ENCODE measurements around the gene CTU2. TPM values are rescaled to one million over a fixed set of nuclear protein-coding genes. Genes with fewer than 3 reads are reported as not detected.
A peak's percentile ranks its signal among the peaks of the same experiment; 100 is the strongest.

The CTU2 gene
- polyA plus RNA-seq, 12 donors, result 8.5 to 13.1 (median 10.1) TPM; not detected in 2

DNA sequence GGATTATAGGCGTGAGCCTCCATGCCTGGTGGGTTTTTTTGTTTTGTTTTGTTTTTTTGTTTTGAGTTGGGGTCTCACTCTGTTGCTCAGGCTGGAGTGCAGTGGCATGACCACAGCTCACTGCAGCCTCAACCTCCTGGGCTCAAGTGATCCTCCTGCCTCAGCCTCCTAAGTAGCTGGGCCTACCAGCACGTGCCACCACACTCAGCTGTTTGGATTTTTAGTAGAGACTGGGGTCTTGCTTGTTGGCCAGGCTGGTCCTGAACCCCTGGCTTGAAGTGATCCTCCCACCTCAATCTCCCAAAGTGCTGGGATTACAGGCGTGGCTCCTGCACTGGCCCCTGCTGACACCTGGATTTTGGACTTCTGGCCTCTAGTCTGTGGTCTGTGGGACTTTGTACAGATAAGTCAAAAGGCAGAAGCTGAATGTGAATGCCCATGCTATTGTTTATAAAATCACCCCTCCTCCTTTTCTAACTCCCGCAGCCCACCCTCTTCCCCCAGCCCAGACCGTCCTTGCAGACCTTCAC, 25.7 kb upstream of the CTU2 start:
- no peak for DNase-seq

DNA sequence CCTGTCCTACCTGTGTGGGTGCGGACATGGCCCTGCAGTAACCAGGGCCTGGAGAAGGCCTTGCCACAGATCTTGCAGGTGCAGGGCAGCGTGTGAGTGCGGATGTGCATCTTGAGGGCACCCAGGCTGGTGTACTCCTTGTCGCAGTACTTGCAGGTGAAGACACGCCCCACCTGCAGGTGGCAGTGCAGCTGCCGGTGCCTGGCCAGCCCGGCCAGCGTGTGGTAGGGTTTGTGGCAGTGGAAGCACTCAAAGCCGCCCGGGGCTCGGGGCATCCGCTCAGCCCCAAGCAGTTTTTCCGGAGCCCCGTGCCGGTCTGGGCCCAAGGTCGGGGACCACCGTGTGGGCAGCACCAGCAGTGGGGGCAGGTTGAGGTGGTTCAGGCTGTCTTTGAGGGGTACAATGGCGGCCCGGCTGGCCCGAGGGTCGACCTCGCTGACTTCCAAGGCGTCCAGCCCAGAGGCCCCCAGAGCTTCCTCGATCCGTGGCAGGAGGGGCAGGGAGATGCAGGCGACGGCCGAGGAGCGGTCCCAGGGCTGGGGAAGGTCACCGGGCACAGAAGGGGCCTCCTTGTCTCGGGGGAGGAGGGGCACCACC, 25.1 kb upstream of the CTU2 start:
- no peak for DNase-seq

DNA sequence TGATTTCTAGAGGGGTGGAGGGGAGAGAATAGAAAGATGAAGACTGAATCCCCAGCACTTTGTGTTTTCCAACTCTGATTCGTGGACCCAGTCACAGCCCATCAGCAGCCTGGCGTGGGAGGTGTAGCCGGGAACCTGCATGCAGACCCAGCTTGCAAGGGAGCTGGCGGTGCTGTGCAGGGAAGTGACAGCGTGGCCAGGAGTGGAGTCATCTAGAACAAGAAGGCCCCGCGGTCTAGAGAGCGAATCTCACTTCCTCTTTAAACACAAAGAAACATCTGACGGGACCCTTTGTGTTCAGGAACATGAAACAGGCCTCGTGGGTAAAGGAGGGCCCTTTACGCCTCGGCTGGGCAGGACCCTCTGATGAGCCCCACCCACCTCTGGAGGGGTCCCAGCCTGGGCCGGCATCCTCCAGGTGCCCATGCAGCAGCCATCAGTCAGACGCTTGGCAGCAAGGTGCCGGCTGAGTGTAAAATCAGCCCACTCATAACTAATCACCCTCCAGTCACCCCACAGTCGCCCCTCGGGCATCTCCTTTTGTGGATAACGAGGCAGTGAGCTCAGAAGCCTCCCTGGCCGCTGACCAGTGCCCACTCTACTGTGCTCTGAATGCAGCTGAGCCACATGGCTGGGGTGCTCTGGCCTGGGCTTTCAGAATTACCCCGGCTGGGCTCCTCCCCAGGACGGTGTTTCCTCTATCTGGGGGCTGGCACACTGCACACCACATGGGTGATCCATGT, 24.4 kb upstream of the CTU2 start:
- no peak for DNase-seq

DNA sequence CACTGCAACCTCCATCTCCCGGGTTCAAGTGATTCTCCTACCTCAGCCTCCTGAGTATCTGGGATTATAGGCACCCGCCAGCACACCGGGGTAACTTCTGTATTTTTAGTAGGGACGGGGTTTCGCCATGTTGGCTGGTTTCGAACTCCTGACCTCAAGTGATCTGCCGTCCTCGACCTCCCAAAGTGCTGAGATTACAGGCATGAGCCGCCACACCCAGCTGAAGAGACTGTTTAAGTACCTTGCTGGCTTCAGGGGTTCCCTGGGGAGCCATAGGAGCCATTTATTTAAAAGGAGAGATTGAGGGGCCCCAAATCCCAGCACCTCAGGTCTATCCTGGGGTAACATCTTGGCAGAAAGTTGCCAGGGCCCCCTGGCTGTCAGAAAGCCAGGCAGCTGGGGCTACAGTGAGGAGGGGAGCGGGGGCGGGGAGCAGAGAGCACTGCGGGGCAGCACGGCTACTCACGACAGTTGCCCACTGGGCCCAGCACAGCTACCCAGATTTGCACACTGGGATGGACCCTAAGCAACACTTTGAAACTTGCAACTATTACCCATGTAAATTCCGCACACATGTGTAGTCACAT, 21.6 kb upstream of the CTU2 start:
- no peak for DNase-seq

DNA sequence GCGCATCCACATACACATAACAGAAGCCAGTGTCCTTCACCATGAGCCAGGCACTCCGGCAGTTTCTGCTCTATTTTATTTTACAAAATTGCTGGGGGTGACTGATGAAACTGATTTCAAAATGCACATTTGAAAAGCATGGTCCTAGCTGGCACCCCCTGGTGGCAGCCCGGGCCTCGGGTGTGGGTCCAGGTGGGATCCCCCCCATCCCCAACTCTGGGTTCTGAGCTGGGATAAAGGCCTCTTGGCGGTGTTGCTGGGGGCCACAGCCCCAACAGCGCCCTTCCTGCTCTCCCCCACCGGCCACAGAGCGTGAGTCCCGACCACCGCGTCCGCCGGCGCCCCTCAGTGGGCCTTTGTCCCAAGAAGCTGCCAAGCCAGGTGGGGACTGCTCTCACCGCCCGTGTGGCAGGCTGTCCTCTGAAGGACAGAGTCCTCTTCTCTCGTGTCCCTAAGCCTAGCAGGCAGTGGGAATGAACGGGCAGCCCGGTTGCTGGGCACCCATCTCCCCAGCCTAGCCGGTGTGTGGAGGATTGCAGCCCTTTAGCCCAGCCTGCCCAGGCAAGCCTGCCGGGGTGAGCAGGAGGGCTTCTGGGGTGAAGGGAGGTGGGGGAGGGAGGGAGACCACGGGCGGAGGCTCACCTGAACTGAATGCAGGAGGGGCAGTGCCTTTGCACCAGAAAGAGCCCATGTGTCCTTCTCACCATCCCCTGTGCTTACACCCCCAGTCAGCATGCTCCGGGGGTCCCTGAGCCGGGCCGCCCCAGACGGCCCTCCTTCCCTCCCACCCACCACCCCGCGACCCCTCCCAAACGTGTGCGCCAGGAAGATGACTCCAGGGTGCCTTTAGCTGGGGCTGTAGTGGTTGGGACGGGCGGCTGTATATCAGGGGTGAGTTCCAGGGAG, 20.9 kb upstream of the CTU2 start:
- DNase-seq, result no peak

DNA sequence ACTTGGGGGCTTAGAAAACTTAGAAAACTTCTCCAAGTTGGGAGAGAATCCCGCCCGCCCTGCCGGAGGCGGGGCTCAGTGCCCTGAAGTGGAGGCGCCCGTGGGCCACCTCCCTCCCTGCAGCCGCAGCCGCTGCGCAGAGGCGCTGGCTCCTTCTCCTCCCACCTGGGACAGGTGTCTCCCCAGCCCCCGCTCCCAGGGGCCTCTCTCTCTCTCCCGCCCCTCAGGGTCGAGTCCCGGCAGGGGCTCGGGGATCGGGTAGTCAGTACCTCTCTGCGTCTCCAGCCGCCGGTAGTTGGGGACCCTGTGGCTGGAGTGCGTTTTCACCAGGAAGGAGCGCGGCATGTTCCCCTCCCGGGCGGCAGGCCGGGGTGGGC, 20.3 kb upstream of the CTU2 start:
- no peak for DNase-seq

DNA sequence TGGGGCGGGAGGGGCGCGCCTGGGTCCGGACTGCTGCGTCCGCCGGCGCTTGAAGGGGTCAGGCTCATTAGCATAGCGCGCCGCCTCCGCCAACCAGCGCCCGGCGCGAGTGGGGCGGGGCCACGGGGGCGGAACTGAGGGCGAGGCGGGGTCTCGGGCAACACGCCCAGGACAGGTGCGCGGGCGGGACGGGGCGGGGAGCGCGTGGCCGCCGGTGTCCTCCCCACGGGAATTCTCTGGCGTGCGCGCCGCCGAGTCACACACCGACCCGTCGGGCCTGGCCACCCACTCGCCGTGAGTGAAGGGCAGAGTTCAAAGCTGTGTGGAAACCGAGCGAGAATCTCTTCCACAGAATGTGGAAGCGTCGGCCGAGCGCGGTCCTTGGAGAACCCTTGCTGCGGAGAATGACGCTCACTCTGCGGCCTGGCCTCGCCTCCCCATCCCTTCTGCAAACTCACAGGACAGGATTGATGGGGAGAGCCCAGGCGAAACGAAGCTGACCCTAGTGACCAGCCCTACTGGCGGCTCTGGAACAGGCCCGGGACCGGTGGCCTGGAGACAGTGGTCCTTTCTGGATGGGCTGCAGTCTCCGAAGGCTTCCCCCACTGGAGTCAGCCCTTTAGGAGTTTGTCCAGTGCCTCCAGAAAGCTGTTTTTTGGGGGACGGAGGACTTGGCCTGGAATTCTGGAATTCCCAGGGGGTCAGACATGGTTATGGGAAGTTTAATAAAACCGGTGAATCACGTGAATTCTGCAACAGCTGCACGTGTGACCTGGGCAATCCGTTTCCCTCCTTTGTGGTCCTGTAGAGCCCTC, 19.7 kb upstream of the CTU2 start, which contains the start of gene SNAI3:
Gene SNAI3, minus strand, starts transcription at position 69 of the 815 bp plus-strand sequence. CDS start 101 bp downstream, outside the sequence.
- DNase-seq, result peak; percentile 54

DNA sequence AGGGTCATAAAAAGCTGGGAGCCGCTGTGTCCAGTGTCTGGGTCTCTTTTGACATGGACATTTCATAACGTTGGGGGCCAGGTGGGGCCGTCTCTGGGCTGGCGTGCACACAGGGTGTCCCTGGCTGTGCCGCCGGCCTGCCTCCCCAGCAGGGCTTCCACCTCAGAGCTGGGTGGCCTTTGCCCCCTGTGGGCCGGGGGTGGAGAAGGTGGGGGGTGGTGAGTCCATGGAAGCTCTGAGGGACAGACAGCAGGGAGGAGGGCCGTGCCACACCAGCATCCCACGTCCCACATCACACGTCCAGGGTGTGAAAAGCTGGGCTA, 19.1 kb upstream of the CTU2 start:
- no peak for DNase-seq

DNA sequence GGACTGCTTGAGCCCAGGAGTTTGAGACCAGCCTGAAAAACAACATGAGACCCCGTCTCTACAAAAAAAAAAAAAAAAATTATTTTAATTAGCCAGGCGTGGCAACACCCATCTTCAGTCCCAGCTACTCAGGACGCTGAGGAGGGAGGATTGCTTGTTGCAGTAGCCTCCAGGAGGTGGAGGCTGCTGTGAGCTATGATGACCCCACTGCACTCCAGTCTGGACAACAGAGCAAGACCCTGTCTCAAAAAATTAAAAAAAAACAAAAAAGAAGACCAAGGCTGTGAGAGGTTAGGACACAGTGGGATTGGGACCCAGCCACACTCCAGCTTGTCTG, 18.7 kb upstream of the CTU2 start:
- no peak for DNase-seq

DNA sequence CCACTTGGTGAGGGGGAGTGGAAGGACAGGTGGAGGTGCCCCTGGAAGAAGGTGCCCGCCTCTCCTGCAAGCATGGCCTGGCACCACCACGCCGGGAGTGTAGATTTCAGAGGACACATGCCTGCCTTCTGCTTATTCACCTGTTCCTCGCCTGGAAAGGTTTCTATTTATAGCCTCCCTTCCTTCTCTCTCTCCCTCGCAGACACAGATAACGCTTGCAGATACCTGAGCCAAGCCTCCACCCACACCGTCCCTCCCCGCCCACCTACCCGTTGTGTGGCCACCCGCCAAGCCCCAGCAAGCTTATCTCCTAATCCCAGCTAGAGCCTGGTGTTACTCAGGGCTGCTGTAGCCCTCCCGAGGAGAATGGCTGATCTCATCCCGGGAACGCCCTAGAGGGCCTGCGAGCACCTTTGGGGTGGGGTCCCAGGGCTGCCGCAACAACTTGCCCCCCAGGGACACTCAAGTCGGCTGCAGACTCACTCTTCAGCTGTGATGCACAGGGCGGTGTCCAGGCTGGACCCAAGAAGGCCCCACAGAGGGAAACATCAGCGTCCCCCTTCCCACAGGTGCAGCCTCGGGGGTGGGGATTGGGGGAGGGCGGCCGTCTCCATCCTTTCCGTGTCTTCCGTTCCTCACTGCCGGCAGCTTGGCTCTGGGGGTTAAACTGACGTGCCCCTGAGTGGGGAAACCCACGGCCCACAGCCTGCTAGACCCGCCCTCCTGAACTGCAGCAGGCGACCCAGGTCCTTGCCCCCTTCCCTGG, 18.1 kb upstream of the CTU2 start:
- no peak for DNase-seq

DNA sequence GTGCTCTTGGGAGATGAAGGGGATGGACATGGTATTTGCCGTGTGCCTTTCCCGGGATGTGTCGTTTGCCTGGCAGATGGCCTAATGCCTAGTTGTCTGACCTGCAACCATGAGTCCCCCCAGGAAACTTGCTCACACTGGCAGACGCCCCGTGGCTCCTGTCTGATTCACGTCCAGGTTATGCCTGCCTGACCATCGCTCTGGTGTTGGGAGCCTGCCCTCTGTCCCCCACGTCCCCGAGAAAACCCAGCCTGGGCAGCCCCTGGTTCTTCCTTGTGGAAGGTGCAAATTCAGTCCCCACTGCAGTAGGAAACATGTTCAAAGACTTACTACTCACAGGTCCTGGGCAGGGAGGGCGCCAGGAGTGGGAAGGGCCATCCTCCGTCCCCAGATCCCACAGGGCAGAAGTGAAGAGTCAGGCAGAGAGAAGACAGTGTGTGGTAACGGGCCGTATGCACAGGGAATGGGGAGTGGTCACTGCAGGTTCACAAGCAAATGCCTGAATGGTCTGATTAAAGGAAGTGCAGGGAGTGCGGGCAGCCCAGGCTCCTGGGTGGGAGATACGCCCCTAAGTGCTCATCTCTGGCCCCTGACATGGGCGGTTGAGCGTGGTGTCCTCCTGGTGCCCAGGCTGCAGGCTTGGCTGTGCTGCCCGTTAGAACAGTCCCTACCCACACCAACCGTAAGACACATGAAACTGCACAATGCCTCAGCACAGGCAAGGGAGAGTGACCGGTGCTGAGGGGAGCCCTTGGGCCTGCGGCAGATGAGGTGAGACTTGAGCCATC, 15.8 kb upstream of the CTU2 start:
- no peak for DNase-seq

DNA sequence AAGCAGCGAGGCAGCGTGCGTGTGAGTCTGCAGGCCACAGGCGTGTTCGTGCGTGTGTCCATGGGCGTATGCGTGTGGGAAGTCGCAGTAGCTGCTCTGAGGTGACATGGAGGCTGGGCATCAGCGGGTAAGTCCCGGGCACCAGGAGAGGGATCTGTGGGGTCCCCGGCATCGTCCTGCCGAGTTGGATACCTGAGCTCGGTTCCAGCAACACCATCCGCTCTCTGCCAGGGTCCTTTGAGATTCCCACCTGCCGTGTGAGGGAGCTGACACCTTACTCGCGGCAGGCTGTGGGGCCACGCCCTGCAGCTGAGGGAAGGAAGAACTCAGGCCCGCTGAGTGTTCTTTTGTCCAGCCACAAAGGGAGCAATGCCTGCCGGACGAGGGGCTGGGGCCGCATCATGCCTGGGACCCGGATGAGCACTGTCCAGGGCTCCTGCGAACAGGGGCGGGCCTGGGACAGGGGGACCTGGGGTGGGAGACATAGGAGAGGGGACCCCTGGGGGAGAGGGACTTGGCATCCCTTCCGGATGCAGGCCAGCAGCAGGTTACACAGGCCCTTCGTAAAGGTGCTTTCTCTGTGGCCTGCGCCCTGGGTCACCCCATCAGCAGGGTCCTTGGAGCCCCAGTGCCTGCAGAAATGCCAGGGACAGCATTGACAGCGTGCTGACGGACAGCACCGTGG, 15.0 kb upstream of the CTU2 start:
- DNase-seq, result no peak

DNA sequence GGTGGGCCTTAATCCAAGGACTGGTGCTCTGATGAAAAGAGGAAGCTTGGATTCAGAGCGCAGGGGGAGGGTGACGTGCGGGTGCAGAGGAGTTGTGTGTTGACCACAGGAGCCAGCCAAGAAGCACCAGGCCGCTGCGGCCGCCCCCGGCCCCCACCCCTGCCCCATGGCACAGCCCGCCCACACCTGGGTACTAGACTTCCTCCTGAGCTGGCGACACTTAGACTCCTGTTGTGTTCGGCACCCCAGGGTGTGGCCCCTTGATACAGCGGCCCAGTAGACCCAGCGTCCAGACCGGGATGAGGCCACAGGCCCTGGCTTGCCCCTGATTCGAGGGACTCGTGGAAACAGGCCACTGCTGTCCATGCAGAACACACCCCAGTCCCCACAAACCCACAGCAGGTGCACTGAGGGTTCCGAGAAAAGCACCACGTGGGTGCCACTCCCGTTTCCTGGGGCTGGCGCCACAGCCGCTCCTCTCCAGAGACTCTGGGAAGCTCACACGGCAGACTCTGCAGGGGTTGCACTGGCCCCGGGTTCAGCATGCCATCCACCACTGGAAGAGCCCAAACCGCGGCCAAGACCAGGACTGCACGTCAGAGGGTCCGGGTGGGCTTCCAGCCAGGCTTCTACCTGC, 14.3 kb upstream of the CTU2 start:
- DNase-seq, result no peak

DNA sequence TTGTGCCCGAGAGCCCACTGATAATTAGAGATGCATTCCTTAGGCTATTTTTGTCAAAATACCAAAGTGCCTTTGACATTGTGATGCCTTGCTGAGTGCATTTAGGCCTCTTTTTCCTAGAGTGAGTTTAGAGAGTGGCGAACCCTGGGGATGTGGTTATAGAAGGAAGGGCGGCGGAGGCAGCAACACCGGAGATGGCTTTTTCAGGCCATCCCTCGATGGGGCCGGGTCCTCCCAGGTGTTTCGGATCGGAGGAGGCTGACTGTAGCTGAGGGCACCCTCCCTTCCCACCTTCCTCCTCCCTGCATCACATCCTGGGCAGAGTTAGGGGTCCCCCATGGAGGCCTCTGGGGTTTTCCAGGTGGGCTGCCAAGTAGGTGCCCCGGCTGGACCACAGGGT, 13.4 kb upstream of the CTU2 start:
- no peak for DNase-seq

DNA sequence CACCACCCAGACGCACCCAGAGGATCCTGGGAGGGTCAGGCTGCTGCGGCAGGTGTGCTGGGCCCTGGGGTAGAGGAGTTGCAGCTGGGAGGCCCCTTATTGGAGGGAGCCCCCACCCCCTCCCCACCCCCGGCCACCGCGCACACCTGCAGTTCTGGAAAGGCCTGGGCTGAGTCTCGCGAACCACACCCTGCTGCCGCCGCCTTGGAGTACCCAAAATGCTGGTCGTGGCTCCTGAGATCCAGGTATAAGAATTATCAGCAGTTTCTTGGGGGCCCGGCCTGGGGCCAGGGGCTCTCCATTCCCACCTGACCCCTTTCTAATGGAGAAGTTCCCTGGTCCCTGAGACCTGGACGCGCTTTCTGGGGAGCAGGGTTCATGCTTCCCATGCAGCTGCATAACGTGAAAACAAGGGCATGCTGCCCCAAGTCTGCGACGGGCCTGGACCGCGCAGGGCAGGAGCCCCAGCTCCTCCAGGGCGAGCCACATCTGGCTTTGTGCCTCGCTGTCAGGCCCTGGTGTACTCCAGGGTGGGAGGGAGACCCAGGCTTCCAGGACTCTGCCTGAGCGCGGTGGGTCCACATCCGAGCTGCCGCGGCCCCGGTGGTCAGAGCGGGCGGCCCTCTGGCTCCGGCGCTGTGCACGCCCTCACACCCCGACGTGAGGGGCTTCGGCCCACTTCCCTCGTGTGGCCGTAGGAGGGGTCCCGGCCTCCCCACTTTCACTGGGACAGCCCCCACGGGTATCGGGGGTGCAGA, 12.7 kb upstream of the CTU2 start:
- DNase-seq, result no peak

DNA sequence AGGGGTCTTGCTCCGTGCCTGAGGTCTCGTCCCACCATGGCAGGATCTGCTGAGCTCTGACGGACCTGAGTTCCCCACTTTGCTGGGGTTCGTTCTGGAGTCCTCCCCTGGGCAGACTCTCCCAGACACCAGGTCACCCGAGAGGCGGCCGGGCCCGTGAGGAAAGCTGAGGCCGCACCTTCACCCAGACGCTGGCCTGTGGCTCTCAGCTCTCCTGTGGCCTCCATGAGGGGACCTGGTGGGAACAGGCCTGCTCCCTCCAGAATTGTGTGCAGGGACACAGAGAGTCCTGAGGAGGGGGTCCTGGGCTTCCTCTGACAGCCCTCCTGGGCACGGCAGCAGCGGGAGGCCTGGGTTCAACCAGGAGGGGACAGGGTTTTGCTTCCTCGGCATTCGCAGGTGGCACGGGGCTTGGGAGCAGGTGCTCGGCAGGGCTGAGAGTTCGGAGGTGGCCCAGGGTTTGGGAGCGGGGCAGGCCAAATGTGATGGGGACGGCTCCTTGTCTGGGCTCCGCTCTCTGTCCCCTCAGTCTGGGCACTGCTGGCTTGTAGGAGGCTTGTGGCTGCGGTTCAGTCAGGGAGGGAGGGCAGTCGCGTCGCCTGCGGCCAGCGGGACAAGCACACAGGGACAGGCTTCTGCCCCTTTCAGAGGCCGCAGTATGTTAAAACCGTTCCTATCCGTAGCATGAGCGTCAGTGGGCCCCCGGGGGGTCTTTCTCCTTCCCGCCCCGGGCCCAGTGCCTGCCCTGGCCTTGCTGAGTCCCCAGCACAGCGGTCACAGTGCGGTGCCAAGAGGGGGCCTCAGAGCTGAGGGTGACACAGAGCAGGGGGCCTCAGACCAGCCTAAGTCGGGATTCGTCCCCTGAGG, 11.8 kb upstream of the CTU2 start:
- no peak for DNase-seq

DNA sequence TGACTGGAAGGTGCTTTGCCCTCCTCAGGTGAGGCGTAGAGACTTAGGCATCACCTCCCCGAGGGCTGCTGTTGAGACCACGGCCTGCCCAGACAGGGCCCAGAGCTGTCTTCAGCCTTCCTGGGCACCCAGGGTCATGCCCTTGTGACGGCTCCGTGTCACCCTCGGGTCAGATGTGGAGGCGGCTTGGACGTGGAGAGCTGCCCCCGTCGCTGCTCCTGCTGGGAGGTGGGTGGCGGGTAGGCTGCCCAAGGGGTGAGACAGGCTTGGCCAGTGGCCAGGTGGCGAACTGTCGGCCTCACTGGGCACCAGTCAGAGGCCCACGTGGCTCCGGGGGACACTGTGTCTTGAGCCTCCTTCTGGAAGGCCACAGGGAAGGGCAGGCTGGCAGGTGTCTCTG, 11.1 kb upstream of the CTU2 start:
- DNase-seq, result no peak

Measured in muscle of arm (tissue), 12 donors.